Head of caudate nucleus (tissue), 42 donors: ENCODE data around the gene PSMD13.
A peak's percentile ranks its signal among the peaks of the same experiment; 100 is the strongest.
"Not testable (repeated sequence)": the region's sequence is repeated elsewhere in the genome, so short reads cannot be mapped to it uniquely, and the experiment has no call there.

Experiments used
- DNase-seq, 42 donors: peaks; one replicate each; pipeline versions ENCODE4 v3.0.0 to v3.0.0-alpha.2; 2020 to 2021; ENCODE audit warnings: mixed read lengths in 7 of 42
- intact Hi-C: fragments of 100-400 bp; cut with DNase I; formaldehyde crosslinking; loops from one replicate; pipeline ENCODE4 v1.15.0; 2022

Gene PSMD13

DNA sequence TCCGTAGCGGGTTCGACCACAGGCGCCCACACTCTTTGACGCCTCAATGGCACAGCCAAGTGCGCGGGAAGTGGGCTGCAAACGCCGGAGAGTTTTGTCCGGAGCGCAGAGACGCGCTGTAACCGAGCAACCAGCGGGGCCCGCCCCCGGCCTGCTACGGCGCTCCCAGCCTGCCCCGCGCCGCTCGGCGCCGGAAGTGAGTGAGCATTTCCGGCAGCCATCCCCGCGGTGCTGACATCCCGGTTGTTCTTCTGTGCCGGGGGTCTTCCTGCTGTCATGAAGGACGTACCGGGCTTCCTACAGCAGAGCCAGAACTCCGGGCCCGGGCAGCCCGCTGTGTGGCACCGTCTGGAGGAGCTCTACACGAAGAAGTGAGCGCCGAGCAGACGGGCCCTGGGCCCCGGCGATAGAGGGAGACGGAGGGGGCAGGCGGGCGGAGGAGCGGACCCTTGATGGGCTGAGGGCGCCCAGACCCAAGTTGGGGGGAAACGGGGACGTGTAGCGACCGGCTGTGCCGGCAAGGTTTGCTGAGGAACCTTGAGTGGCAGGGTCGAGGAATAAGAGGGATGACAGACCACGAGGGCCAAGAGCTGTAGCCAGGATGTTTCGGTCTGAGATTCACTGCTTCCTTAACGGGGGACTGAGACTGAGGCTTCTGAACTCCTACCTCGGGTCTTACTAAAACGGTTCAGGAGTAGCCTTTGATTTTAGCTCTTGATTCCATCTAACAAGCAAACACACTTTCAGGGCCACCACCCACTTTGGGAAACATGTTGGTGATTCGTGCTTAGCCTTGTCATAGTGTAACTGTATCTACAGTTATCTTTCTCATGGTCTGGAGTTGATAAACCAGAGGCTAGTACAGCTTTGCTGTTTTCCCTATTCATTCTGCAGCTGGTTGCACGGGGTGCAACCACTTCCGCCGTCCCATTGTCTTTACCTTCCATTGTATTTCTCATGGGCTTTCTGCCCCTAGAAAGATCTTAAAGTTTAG is at the start of gene PSMD13:
Gene PSMD13, plus strand, starts transcription at position 203 of the 994 bp plus-strand sequence. Its CDS starts 74 bp downstream, at position 277.
- DNase-seq = peak; percentile 65 to 95 (median 88)
- intact Hi-C loops = loop anchor here (1.0 kb wide), 1 partner anchor 30 kb away; the partner anchor contains the start of genes BET1L and RIC8A

DNA sequence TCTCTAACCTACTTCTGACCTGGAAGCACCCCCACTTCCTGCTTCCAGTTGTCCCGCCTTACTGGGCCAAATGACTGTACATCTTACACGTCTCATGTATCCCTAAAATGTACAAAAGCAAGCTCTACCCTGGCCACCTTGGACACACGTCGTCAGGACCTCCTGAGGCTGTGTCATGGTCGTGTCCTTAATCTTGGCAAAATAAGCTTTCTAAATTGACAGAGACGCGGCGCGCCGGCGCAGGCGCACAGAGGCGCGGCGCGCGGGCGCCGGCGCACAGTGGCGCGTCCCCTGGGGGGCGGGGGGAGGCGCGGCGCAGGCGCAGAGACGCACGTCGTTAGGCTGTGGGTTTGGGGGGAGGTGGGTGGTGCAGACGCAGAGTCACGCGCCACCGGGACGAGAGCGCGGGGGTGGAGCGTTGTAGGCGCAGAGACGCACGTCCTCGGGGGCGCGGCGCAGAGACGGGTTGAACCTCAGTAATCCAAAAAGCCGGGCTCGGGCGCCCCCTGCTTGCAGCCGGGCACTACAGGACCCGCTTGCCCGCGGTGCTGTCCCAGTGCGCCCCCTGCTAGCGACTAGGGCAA is 47.5 kb upstream of the PSMD13 start:
- DNase-seq = peak in 23 of 42 donors; percentile 0 to 51 (median 29)
- intact Hi-C loops = not testable (repeated sequence)

DNA sequence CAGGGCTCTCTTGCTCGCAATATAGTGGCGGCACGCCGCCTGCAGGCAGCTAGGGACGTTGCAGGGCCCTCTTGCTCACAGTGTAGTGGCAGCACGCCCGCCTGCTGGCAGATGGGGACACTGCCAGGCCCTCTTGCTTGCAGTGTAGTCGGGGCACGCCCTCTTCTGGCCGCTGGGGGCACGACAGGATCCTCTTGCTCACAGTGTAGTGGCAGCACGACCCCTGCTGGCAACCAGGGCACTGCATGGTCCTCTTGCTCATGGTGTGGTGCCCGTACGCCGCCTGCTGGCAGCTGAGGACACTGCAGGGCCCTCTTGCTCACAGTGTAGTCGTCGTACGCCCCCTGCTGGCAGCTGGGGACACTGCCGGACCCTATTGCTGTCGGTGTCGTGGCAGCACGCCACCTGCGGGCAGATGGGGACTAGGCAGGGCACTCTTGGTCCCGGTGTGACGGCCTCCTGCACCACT is 46.9 kb upstream of the PSMD13 start:
- peak in 15 of 42 donors; percentile 1 to 38 (median 14) for DNase-seq
- intact Hi-C loops = not testable (repeated sequence)

DNA sequence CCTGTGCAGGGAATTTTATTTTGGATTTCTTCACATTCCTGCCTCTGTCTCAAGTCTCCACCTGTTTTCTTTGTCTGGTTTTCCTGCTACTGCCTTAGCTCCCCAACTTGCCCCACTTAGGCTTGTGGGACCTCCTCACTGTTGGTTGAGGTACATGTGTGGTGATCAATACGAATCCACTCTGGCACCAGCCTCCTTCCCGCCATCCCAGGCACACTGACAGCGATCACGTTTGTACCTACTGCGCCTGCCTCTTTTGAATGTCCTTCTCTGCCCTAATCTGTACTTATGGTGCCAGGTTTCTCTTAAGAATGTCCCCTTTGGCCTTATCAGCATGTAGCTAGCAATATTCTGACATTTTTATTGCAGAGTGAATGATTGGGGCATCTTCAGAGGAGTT is 46.2 kb upstream of the PSMD13 start:
- intact Hi-C loops = not testable (repeated sequence)
- peak in 1 of 42 donors; percentile 32 for DNase-seq

GRCh38 chr11:191490-192478 is 45.0 kb upstream of the PSMD13 start:
- peak in 20 of 42 donors; percentile 4 to 84 (median 44) for DNase-seq
- intact Hi-C loops = not testable (repeated sequence)

DNA sequence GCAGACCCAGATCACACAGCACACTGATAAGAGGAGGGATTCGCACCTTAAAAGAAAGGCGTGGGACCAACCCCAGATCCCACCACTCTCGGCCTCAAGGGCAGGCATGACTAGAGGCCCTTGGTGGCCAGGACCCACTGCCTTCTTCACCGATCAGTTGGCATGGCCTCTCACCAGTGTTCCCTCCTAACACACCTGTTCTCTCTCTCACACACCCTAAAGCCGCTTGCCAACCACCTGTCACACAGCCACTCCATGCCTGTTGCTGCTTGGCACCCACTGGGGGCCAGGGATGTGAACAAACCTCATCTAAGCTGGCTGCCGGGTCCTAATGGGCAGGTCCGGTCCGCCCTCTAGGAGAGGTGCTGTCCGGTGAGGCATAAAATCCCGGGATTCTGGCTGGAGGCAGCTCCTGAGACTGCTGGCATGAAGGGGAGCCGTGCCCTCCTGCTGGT is 44.1 kb upstream of the PSMD13 start, which contains the start of gene SCGB1C1:
Gene SCGB1C1, plus strand, starts transcription at position 405 of the 455 bp plus-strand sequence. Its CDS starts 22 bp downstream, at position 427.
- DNase-seq, intact Hi-C loops: not testable (repeated sequence)

DNA sequence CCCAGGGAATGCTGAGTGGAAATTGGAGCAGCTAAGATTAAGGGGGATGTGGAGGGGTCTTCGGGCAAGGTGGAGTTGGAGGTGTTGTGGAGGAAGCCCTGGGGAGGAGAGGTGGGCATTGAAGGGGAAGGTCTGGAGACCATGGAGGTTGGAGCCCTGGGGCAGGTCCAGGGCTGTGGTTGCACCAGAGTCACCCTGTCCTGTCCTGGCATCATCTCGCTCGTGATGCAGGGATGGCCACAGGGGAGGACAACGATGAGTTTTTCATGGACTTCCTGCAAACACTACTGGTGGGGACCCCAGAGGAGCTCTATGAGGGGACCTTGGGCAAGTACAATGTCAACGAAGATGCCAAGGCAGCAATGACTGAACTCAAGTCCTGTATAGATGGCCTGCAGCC is 43.3 kb upstream of the PSMD13 start:
- intact Hi-C loops = not testable (repeated sequence)
- DNase-seq = peak in 9 of 42 donors; percentile 0 to 22 (median 10)

GRCh38 chr11:196786-197731 is 39.7 kb upstream of the PSMD13 start:
- intact Hi-C loops = no loop called here
- DNase-seq = peak in 16 of 42 donors; percentile 1 to 30 (median 11)

DNA sequence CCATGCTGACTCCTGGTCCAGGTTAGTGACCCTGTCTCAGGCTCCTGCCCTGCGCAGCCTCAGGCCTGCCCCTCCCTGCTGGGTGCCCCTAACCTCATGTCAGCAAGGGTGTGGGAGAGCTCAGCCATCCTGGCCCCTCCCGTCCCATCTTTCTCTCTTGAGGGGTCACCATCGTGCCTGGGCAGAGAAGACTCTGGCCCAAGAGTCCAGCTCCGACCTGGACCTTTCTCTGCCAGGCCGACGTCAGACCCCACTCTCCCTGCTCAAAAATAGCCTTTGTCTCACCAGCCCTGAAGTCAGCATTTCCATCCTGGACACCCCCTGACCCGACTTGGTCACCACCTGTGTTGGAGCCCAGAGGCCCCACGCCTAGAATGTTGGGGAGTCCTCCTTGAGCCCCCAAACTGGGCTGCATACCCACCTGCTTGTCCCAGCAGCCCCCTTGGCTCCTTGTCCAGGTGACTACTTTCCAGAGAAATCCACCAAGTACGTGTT is 39.0 kb upstream of the PSMD13 start:
- intact Hi-C loops = no loop called here
- peak in 13 of 42 donors; percentile 0 to 30 (median 11) for DNase-seq

GRCh38 chr11:198236-198806 is 38.5 kb upstream of the PSMD13 start:
- peak in 13 of 42 donors; percentile 0 to 34 (median 10) for DNase-seq
- intact Hi-C loops = no loop called here

DNA sequence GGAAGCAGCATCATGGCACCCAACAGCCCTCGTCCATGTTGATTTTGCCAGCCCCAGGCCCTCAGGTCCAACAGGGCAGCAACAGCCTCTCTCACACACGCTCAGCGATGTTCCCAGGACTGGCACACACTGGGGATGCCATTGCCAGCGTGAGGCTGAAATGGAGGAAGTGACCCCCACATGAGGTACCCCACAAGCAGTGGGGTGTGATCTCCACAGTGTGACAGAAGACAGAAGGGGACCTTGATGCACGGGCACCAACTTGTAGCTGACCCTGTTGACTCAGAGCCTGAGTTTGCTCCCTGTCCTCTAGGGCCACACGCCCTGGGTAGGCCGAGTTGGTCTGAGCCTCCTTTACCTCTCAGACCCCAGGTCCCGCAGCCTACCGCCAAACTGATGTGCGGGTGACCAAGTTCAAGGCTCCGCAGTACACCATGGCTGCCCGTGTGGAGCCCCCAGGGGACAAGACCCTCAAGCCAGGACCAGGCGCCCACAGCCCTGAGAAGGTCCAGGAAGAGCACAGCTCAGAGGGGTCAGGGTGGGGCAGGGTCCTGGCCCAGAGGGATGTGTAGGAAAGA is 37.7 kb upstream of the PSMD13 start:
- DNase-seq = peak in 15 of 42 donors; percentile 0 to 35 (median 10)
- intact Hi-C loops = no loop called here

DNA sequence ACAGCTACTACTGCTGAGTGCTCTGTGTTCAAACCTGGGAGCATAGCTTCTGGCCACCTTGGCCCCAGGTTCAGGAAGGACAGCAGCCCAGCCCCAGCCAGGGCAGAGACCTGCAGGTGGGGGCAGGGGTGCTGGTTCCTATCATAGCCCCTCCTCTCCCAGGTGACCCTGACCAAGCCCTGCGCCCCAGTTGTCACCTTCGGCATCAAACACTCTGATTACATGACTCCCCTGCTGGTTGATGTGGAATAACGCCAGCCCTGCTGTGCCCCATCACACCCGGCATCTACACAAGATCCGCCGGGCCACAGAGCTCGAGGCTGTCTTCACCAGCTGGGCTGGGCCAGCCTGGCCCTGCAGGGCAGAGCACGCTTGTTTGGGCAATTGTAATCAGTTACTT is 37.0 kb upstream of the PSMD13 start:
- intact Hi-C loops = loop anchor here (10.0 kb wide), 1 partner anchor 155 kb away; no protein-coding TSS in a partner anchor
- DNase-seq = peak in 14 of 42 donors; percentile 0 to 34 (median 12)

GRCh38 chr11:200224-201003 is 36.4 kb upstream of the PSMD13 start:
- intact Hi-C loops = loop anchor here (10.0 kb wide), 1 partner anchor 154 kb away; no protein-coding TSS in a partner anchor
- peak in 14 of 42 donors; percentile 0 to 33 (median 8) for DNase-seq

DNA sequence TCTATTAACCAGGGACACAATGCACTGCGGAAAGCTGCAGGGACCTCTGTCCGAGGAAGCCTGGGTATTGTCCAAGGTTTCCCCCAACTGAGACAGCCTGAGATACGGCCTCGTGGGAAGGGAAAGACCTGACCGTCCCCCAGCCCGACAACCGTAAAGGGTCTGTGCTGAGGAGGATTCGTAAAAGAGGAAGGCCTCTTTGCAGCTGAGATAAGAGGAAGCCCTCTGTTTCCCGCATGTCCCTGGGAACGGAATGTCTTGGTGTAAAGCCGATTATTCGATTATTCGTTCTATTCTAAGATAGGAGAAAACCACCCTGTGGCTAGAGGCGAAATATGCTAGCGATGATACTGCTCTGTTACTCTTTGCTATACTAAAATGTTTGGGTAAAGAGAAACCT is 34.8 kb upstream of the PSMD13 start:
- DNase-seq = peak in 13 of 42 donors; percentile 0 to 34 (median 4)
- intact Hi-C loops = loop anchor here (10.0 kb wide), 1 partner anchor 153 kb away; no protein-coding TSS in a partner anchor

DNA sequence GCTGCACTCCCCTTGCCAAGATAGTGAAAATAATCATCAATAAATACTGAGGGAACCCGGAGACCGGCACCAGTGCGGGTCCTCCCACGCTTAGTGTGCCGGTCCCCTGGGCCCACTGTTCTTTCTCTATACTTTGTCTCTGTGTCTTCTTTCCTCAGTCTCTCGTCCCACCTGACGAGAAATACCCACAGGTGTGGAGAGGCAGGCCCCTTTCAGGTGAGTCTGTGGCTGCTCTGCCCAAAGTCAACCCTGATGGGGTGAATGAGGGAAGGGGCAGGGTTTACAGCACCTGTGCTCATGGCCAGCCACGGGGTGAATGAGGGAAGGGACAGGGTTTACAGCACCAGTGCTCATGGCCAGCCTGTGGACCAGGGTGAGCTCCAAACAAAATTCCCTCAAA is 34.3 kb upstream of the PSMD13 start:
- intact Hi-C loops = loop anchor here (10.0 kb wide), 1 partner anchor 152 kb away; no protein-coding TSS in a partner anchor
- peak in 8 of 42 donors; percentile 0 to 38 (median 16) for DNase-seq
